Measurements from ENCODE around the gene ETV4. TPM values are rescaled to one million over a fixed set of nuclear protein-coding genes. Genes with fewer than 3 reads are reported as not detected.

The ETV4 gene
- total RNA-seq, 2 donors from 2014 or later: 51.1 to 83.0 TPM

- Histone ChIP-seq H3K9me3 (ENCODE audit: control insufficient read depth, low read length) (no peaks in the 10 kb centered on the region), H3K4me3 (ENCODE audit: low read length) (no peak overlapping the region), H3K36me3 (ENCODE audit: control insufficient read depth, insufficient read depth, low read length) (no peaks in the 10 kb centered on the region), H3K9ac (ENCODE audit: extremely low read depth, low read length, poor library complexity, severe bottlenecking) (no peak overlapping the region), H3K27ac (ENCODE audit: low read depth, low read length) (peak overlapping the region; percentile 12), H3K27me3 (ENCODE audit: control insufficient read depth, insufficient read depth, low read length, poor library complexity, severe bottlenecking) (peaks cover 9% of the 10 kb centered on the region), H3K4me1 (ENCODE audit: control insufficient read depth, insufficient read depth, low read length) (peaks cover 28% of the 10 kb centered on the region)
- Mint-ChIP-seq H3K27me3 (ENCODE audit: insufficient read depth) (peaks cover 3% of the 10 kb centered on the region), H3K9me3 (no peaks in the 10 kb centered on the region), H3K4me3 (no peak overlapping the region), H3K4me1 (peaks cover 44% of the 10 kb centered on the region), H3K27ac (peak overlapping the region; percentile 46), H3K36me3 (ENCODE audit: low read depth) (no peaks in the 10 kb centered on the region)
- no peak for TF ChIP-seq CTCF (conservative IDR thresholded peaks at IDR 0.05)
- WGBS, 2 experiments (ENCODE audit: insufficient coverage in 1 of 2, insufficient read length in 1 of 2): 80 to 92% methylated on average over 2 to 9 of the region's 9 CpGs
- no peak for DNase-seq
These were observed 33.5 kb upstream of the ETV4 start for GRCh38 chr17:43579566-43580140.

- H3K27ac ChIP-seq (ENCODE audit: low read depth, low read length): peak overlapping the region; percentile 12
These were observed 32.8 kb upstream of the ETV4 start for GRCh38 chr17:43578699-43579565.

GRCh38 chr17:43578404-43578698, 32.2 kb upstream of the ETV4 start:
- Mint-ChIP-seq H3K27me3 (ENCODE audit: insufficient read depth) (peaks cover 8% of the 10 kb centered on the region), H3K4me3 (no peak overlapping the region), H3K27ac (no peak overlapping the region), H3K9me3 (no peaks in the 10 kb centered on the region), H3K4me1 (peaks cover 54% of the 10 kb centered on the region), H3K36me3 (ENCODE audit: low read depth) (no peaks in the 10 kb centered on the region)
- WGBS, 2 experiments (ENCODE audit: insufficient coverage in 1 of 2, insufficient read length in 1 of 2): no CpG with 5 or more reads among the region's 1 CpG
- TF ChIP-seq CTCF (conservative IDR thresholded peaks at IDR 0.05): no peak
- Histone ChIP-seq H3K4me3 (ENCODE audit: low read length) (no peak overlapping the region), H3K9me3 (ENCODE audit: control insufficient read depth, low read length) (no peaks in the 10 kb centered on the region), H3K4me1 (ENCODE audit: control insufficient read depth, insufficient read depth, low read length) (peaks cover 28% of the 10 kb centered on the region), H3K9ac (ENCODE audit: extremely low read depth, low read length, poor library complexity, severe bottlenecking) (no peak overlapping the region), H3K36me3 (ENCODE audit: control insufficient read depth, insufficient read depth, low read length) (no peaks in the 10 kb centered on the region), H3K27ac (ENCODE audit: low read depth, low read length) (no peak overlapping the region), H3K27me3 (ENCODE audit: control insufficient read depth, insufficient read depth, low read length, poor library complexity, severe bottlenecking) (peaks cover 21% of the 10 kb centered on the region)
- no peak for DNase-seq

More at GRCh38 chr17:43578699-43579565, 32.8 kb upstream of the ETV4 start:
- H3K4me1 ChIP-seq (ENCODE audit: control insufficient read depth, insufficient read depth, low read length): peaks cover 28% of the 10 kb centered on the region
- Mint-ChIP-seq H3K9me3 (no peaks in the 10 kb centered on the region), H3K4me1 (peaks cover 50% of the 10 kb centered on the region), H3K36me3 (ENCODE audit: low read depth) (no peaks in the 10 kb centered on the region), H3K27ac (peak overlapping the region; percentile 46), H3K4me3 (no peak overlapping the region), H3K27me3 (ENCODE audit: insufficient read depth) (peaks cover 8% of the 10 kb centered on the region)
- WGBS, 2 experiments (ENCODE audit: insufficient coverage in 1 of 2, insufficient read length in 1 of 2): 50 to 62% methylated on average over 5 to 13 of the region's 13 CpGs
- peak; percentile 78 for DNase-seq
- no peak overlapping the region for H3K9ac ChIP-seq (ENCODE audit: extremely low read depth, low read length, poor library complexity, severe bottlenecking)
- no peaks in the 10 kb centered on the region for H3K36me3 ChIP-seq (ENCODE audit: control insufficient read depth, insufficient read depth, low read length)
- no peak for TF ChIP-seq CTCF (conservative IDR thresholded peaks at IDR 0.05)
- peaks cover 16% of the 10 kb centered on the region for H3K27me3 ChIP-seq (ENCODE audit: control insufficient read depth, insufficient read depth, low read length, poor library complexity, severe bottlenecking)
- no peak overlapping the region for H3K4me3 ChIP-seq (ENCODE audit: low read length)
- no peaks in the 10 kb centered on the region for H3K9me3 ChIP-seq (ENCODE audit: control insufficient read depth, low read length)
